GM12878 (cell line): ENCODE measurements around the gene MARS1. TPM values are rescaled to one million over a fixed set of nuclear protein-coding genes. Genes with fewer than 3 reads are reported as not detected.

Source experiments
- CBFB ChIP-seq: IDR thresholded peaks from 2 replicates; pipeline ENCODE4 v1.6.1; 2016; ENCODE audit warnings: antibody characterized with exemption, low read depth
- CEBPZ ChIP-seq: fragments of 150-350 bp; IDR thresholded peaks from 2 replicates; pipeline ENCODE4 v1.6.1; 2016; ENCODE audit warnings: low read depth, low read length
- CHD1 ChIP-seq: IDR thresholded peaks from 2 replicates; pipeline ENCODE4 v1.6.1; 2012; ENCODE audit warnings: low read depth, low read length, improper control_type of control experiment
- CUX1 ChIP-seq: IDR thresholded peaks from 2 replicates; pipeline ENCODE4 v1.6.1; 2012; ENCODE audit warnings: improper control_type of control experiment, low read depth, low read length; ENCODE audit not compliant: insufficient replicate concordance
- HDAC6 ChIP-seq: fragments of 200-600 bp; sonication (generic); IDR thresholded peaks from one replicate; pipeline ENCODE4 v1.8.0; 2017; ENCODE audit warnings: antibody characterized with exemption; ENCODE audit not compliant: unreplicated experiment
- MEF2A ChIP-seq: IDR thresholded peaks from 2 replicates; pipeline ENCODE4 v1.6.1; 2011; ENCODE audit warnings: low read depth, mild to moderate bottlenecking, low read length, moderate library complexity; ENCODE audit not compliant: insufficient read depth
- MLLT1 ChIP-seq: fragments of 450-650 bp; IDR thresholded peaks from 2 replicates; pipeline ENCODE4 v1.6.1; 2016; ENCODE audit warnings: mild to moderate bottlenecking
- MTA2 ChIP-seq: fragments of 450-650 bp; IDR thresholded peaks from 2 replicates; pipeline ENCODE4 v1.6.1; 2016; ENCODE audit warnings: low read depth, mild to moderate bottlenecking, moderate library complexity
- PKNOX1 ChIP-seq: fragments of 450-650 bp; IDR thresholded peaks from 2 replicates; pipeline ENCODE4 v1.6.1; 2016; ENCODE audit warnings: mild to moderate bottlenecking
- POLR2AphosphoS5 ChIP-seq: IDR thresholded peaks from 2 replicates; pipeline ENCODE4 v1.6.1; 2011; ENCODE audit warnings: mild to moderate bottlenecking, low read length, inconsistent platforms
- SMAD1 ChIP-seq: fragments of 450-650 bp; IDR thresholded peaks from 2 replicates; pipeline ENCODE4 v1.6.1; 2018; ENCODE audit warnings: mild to moderate bottlenecking, low read depth; ENCODE audit not compliant: partially characterized antibody
- STAT3 ChIP-seq: IDR thresholded peaks from 2 replicates; pipeline ENCODE4 v1.6.1; 2011; ENCODE audit warnings: low read depth, low read length, improper control_type of control experiment
- SUPT20H ChIP-seq: IDR thresholded peaks from 2 replicates; pipeline ENCODE4 v1.6.1; 2011; ENCODE audit warnings: low read depth, mild to moderate bottlenecking, low read length, moderate library complexity, borderline replicate concordance; ENCODE audit not compliant: control insufficient read depth
- SUZ12 ChIP-seq: fragments of 200-600 bp; sonication (generic); IDR thresholded peaks from one replicate; pipeline ENCODE4 v1.6.1; 2018; ENCODE audit warnings: antibody characterized with exemption, mild to moderate bottlenecking; ENCODE audit not compliant: unreplicated experiment
- YBX1 ChIP-seq: fragments of 450-650 bp; IDR thresholded peaks from 2 replicates; pipeline ENCODE4 v1.6.1; 2016; ENCODE audit warnings: antibody characterized with exemption
- polyA plus RNA-seq, 11 experiments: library from polyadenylated mRNA; depleted of rRNA in 4 of 11; unstranded in 6 of 11; stranded (reverse) in 5 of 11; fragments of >200 nt; fragmentation: Nextera tagmentation in 4 of 11; fragmentation: Illumina TruSeq in 1 of 11; extraction: Ambion mirVana in 4 of 11; extraction: Trizol in 1 of 11; gene quantifications; 1 replicate in 1 of 11; 2 replicates in 10 of 11; pipeline versions ENCODE4 v1.2.1 to v1.2.3, GENCODE V29; 2011 to 2016; ENCODE audit warnings: inconsistent platforms in 2 of 11, missing spikeins in 2 of 11, low read depth in 1 of 11
- total RNA-seq, 4 experiments: library from RNA; depleted of rRNA in 3 of 4; stranded (reverse); fragments of >200 nt in 3 of 4; fragmentation: Illumina TruSeq in 1 of 4; extraction: Trizol in 1 of 4; gene quantifications; 2 replicates each; pipeline versions ENCODE4 v1.2.1 to v1.2.3, GENCODE V29; 2013 to 2021

Gene MARS1
- total and polyA plus RNA-seq, 10 of the 15 experiments (the other 5 are each of a cell fraction or from before 2014, with no cell fraction given), result 72.3 to 270 (median 153) TPM

- no peak for TF ChIP-seq HDAC6
- peak; percentile 53; the same call in 1 of the 2 replicates for TF ChIP-seq POLR2AphosphoS5
- TF ChIP-seq MLLT1, result no peak
- TF ChIP-seq SUZ12, result no peak
- TF ChIP-seq YBX1, result no peak
- no peak for TF ChIP-seq MTA2
- TF ChIP-seq MEF2A, result no peak
- TF ChIP-seq CBFB, result peak; percentile 52; the same call in 1 of the 2 replicates
- TF ChIP-seq PKNOX1, result no peak
- no peak for TF ChIP-seq SUPT20H
- TF ChIP-seq CEBPZ, result no peak
- TF ChIP-seq CUX1, result no peak
- no peak for TF ChIP-seq CHD1
- no peak for TF ChIP-seq SMAD1
- no peak for TF ChIP-seq STAT3
Observed at GRCh38 chr12:57479376-57480115, 8.3 kb upstream of the MARS1 start, which contains the start of gene ARHGAP9 (continued).
